SK-N-SH (cell line): ENCODE measurements around the gene PSMB11. TPM values are rescaled to one million over a fixed set of nuclear protein-coding genes. Genes with fewer than 3 reads are reported as not detected.

ENCODE experiments used
- CTCF ChIA-PET: fragments of 300-600, 350-600 bp; formaldehyde crosslinking; extraction: SDS; loops from one replicate; lab custom pipeline; 2021; lab: Yijun Ruan, JAX
- POLR2A ChIA-PET: fragments of 350-600 bp; sonication (Branson Sonifier 250); formaldehyde crosslinking; extraction: SDS; loops from one replicate; lab custom pipeline; 2020; ENCODE audit warnings: antibody characterized with exemption, inconsistent platforms; lab: Yijun Ruan, JAX
- DNase-seq: peaks from one replicate; pipeline ENCODE4 v3.0.0; 2012
- H2AFZ ChIP-seq: fragments of 200-600 bp; sonication (generic); 2 replicates; pipeline ENCODE4 v1.8.1; 2016; ENCODE audit warnings: antibody characterized with exemption, mild to moderate bottlenecking, low read depth
- H3F3A ChIP-seq: fragments of 200-600 bp; sonication (generic); replicated peaks from 2 replicates; pipeline ENCODE3; 2016; ENCODE audit warnings: antibody characterized with exemption, mild to moderate bottlenecking; ENCODE audit not compliant: insufficient read depth
- H3K27ac ChIP-seq, 2 experiments: fragments of 200-500 bp in 1 of 2; fragments of 200-600 bp in 1 of 2; sonication (Bioruptor generic) in 1 of 2; sonication (generic), shearing (Covaris generic) in 1 of 2; 2 replicates each; pipeline versions ENCODE4 v1.5.1 to v1.6.1; 2014 to 2016; ENCODE audit warnings: low read depth in 2 of 2, inconsistent platforms in 1 of 2, low read length in 1 of 2, mild to moderate bottlenecking in 1 of 2, mixed read lengths in 1 of 2
- H3K27me3 ChIP-seq: fragments of 200-600 bp; sonication (generic), shearing (Covaris generic); 2 replicates; pipeline ENCODE4 v1.6.1; 2016; ENCODE audit warnings: mixed run types; ENCODE audit not compliant: insufficient read depth
- H3K36me3 ChIP-seq, 2 experiments: fragments of 200-500 bp in 1 of 2; fragments of 200-600 bp in 1 of 2; sonication (Bioruptor generic) in 1 of 2; sonication (generic) in 1 of 2; replicated peaks in 1 of 2; 2 replicates each; pipeline versions ENCODE3 to v1.5.1; 2014 to 2016; ENCODE audit warnings: low read length in 1 of 2, mild to moderate bottlenecking in 1 of 2; ENCODE audit not compliant: insufficient read depth in 2 of 2, control insufficient read depth in 1 of 2
- H3K4me1 ChIP-seq, 2 experiments: fragments of 200-500 bp in 1 of 2; fragments of 200-600 bp in 1 of 2; sonication (Bioruptor generic) in 1 of 2; sonication (generic), shearing (Covaris generic) in 1 of 2; 2 replicates each; pipeline versions ENCODE4 v1.5.1 to v1.6.1; 2014 to 2016; ENCODE audit warnings: low read depth in 1 of 2, low read length in 1 of 2, mixed run types in 1 of 2; ENCODE audit not compliant: insufficient read depth in 2 of 2, control insufficient read depth in 1 of 2
- H3K4me2 ChIP-seq: fragments of 200-600 bp; sonication (generic), shearing (Covaris generic); 2 replicates; pipeline ENCODE4 v1.6.1; 2017; ENCODE audit warnings: mixed run types
- H3K4me3 ChIP-seq, 2 experiments: fragments of 200-500 bp in 1 of 2; fragments of 200-600 bp in 1 of 2; sonication (Bioruptor generic) in 1 of 2; sonication (generic), shearing (Covaris generic) in 1 of 2; 2 replicates each; pipeline versions ENCODE4 v1.5.1 to v1.8.1; 2014 to 2016; ENCODE audit warnings: low read depth in 2 of 2, inconsistent platforms in 1 of 2, low read length in 1 of 2, mild to moderate bottlenecking in 1 of 2, mixed read lengths in 1 of 2, moderate library complexity in 1 of 2
- H3K79me2 ChIP-seq: fragments of 200-600 bp; sonication (generic); 2 replicates; pipeline ENCODE4 v1.8.1; 2017; ENCODE audit warnings: mild to moderate bottlenecking; ENCODE audit not compliant: insufficient read depth
- H3K9ac ChIP-seq: fragments of 200-600 bp; sonication (generic); 2 replicates; pipeline ENCODE4 v1.6.1; 2017; ENCODE audit warnings: mixed run types
- H3K9me2 ChIP-seq: fragments of 200-600 bp; sonication (generic); 2 replicates; pipeline ENCODE4 v1.6.1; 2017; ENCODE audit warnings: mixed run types
- H3K9me3 ChIP-seq: fragments of 200-600 bp; sonication (generic); 2 replicates; pipeline ENCODE4 v1.6.1; 2017; ENCODE audit warnings: mixed run types, mild to moderate bottlenecking, moderate library complexity
- H4K20me1 ChIP-seq: fragments of 200-600 bp; sonication (generic); 2 replicates; pipeline ENCODE4 v1.6.1; 2017; ENCODE audit warnings: mild to moderate bottlenecking, mixed run types; ENCODE audit not compliant: insufficient read depth
- EP300 ChIP-seq, 2 experiments: IDR thresholded peaks; 2 replicates each; pipeline versions ENCODE4 v1.4.0 to v1.6.1; 2012; ENCODE audit warnings: borderline replicate concordance in 1 of 2, low read depth in 1 of 2, low read length in 1 of 2
- FOSL2 ChIP-seq: IDR thresholded peaks from 2 replicates; pipeline ENCODE4 v1.4.0; 2012; ENCODE audit warnings: low read depth, mild to moderate bottlenecking, moderate library complexity, borderline replicate concordance
- JUND ChIP-seq: IDR thresholded peaks from 2 replicates; pipeline ENCODE4 v1.4.0; 2012
- MEF2A ChIP-seq: IDR thresholded peaks from 2 replicates; pipeline ENCODE4 v1.4.0; 2012; ENCODE audit warnings: low read depth, borderline replicate concordance
- MXI1 ChIP-seq: IDR thresholded peaks from 2 replicates; pipeline ENCODE4 v1.6.1; 2012; ENCODE audit warnings: mild to moderate bottlenecking, low read depth, low read length, improper control_type of control experiment
- USF2 ChIP-seq: fragments of 150-350 bp; IDR thresholded peaks from 2 replicates; pipeline ENCODE4 v1.6.1; 2017; ENCODE audit warnings: antibody characterized with exemption, low read length, low read depth, borderline replicate concordance
- ZBTB33 ChIP-seq: IDR thresholded peaks from 2 replicates; pipeline ENCODE4 v1.4.0; 2012; ENCODE audit warnings: low read depth, borderline replicate concordance
- WGBS: methylation state at CpG from one replicate; pipeline ENCODE4 v1.1.6; 2017; ENCODE audit warnings: low lambda C conversion rate; 5-methylcytosine and 5-hydroxymethylcytosine counted together
- polyA plus RNA-seq, 3 experiments: library from polyadenylated mRNA; depleted of rRNA; stranded (reverse); fragments of >200 nt; gene quantifications; 2 replicates each; pipeline ENCODE4 v1.2.3, GENCODE V29; 2012

The PSMB11 gene
- polyA plus RNA-seq, 1 of the 3 experiments (the other 2 are of a cell fraction), result not detected

GRCh38 chr14:23093104-23093503 lies 51.1 kb downstream of the PSMB11 start:
- Histone ChIP-seq H3K79me2 (peaks cover 88% of the 10 kb centered on the region), H3F3A (peaks cover 7% of the 10 kb centered on the region), H3K27me3 (no peaks in the 10 kb centered on the region), H3K4me2 (peak overlapping the region; percentile 86)
- TF ChIP-seq ZBTB33, result no peak
- TF ChIP-seq FOSL2, result no peak
- TF ChIP-seq, all 33 proteins: peak for 0
- no peaks in the 10 kb centered on the region for H3K9me2 ChIP-seq
- 0 out of 2 replicates have a peak overlapping the region, but pooled peaks have one; percentile 95 for H3K9ac ChIP-seq
- peak overlapping the region in 1 of 2 experiments; percentile 94; a peak in 1 of 4 replicates for H3K4me3 ChIP-seq
- no peak for DNase-seq
- ChIA-PET POLR2A (no interaction called here), CTCF (interaction anchor here (1.4 to 2.8 kb wide), 2 partner anchors 25 to 35 kb away, joined by 4 to 26 read pairs; no protein-coding TSS in a partner anchor)
- H3K9me3 ChIP-seq, result no peaks in the 10 kb centered on the region
- peaks cover 48 to 60% of the 10 kb centered on the region in 2 experiments for H3K36me3 ChIP-seq
- H2AFZ ChIP-seq, result no peak overlapping the region
- WGBS, result 82% methylated on average over 2 of the region's 2 CpGs
- H3K27ac ChIP-seq, result no peak overlapping the region
- peaks cover 43% of the 10 kb centered on the region for H4K20me1 ChIP-seq
- peaks cover 7 to 20% of the 10 kb centered on the region in 2 experiments; a peak in 3 of 4 replicates for H3K4me1 ChIP-seq

- TF ChIP-seq MEF2A, result no peak
- no peak for TF ChIP-seq USF2
- TF ChIP-seq JUND, result no peak
- TF ChIP-seq EP300 (IDR thresholded peaks at IDR 0.05; ENCODE audit: borderline replicate concordance in 1 of 2, low read depth in 1 of 2, low read length in 1 of 2), result no peak
- TF ChIP-seq MXI1, result no peak
- Histone ChIP-seq H2AFZ (no peak overlapping the region), H3K36me3 (peaks cover 48 to 60% of the 10 kb centered on the region in 2 experiments), H3K4me2 (peak overlapping the region; percentile 86), H3K4me1 (peaks cover 7 to 20% of the 10 kb centered on the region in 2 experiments; a peak in 3 of 4 replicates), H3K9me2 (no peaks in the 10 kb centered on the region), H3K4me3 (peak overlapping the region; percentile 77 to 94; a peak in 3 of 4 replicates), H3K27me3 (no peaks in the 10 kb centered on the region), H3K27ac (no peak overlapping the region), H4K20me1 (peaks cover 47% of the 10 kb centered on the region), H3K79me2 (peaks cover 89% of the 10 kb centered on the region), H3K9ac (peak overlapping the region; percentile 95), H3F3A (peaks cover 3% of the 10 kb centered on the region), H3K9me3 (no peaks in the 10 kb centered on the region)
- DNase-seq, result no peak
- 93% methylated on average over 2 of the region's 2 CpGs for WGBS
- POLR2A ChIA-PET, result no interaction called here
- CTCF ChIA-PET, result interaction anchor here (1.0 to 3.4 kb wide), 7 partner anchors 8 to 36 kb away, joined by 3 to 21 read pairs (median 6); partner anchors contain the start of gene CIROP
Observed at GRCh38 chr14:23093526-23093925, 51.5 kb downstream of the PSMB11 start.

Other genes with a start within 250 kb of the PSMB11 start
- gene SLC7A7, start 226.8 kb upstream of the PSMB11 start, polyA plus RNA-seq (2012; rRNA removed), result 0.19 and 0.30 TPM in 2 replicates
- 80.8 and 116 TPM in 2 replicates for gene MRPL52, start 212.3 kb upstream of the PSMB11 start, polyA plus RNA-seq (2012; rRNA removed)
- 139 and 142 TPM in 2 replicates for gene MMP14, start 205.6 kb upstream of the PSMB11 start, polyA plus RNA-seq (2012; rRNA removed)
- gene LRP10, start 170.5 kb upstream of the PSMB11 start, polyA plus RNA-seq (2012; rRNA removed), result 87.8 and 117 TPM in 2 replicates
- gene REM2, start 159.0 kb upstream of the PSMB11 start, polyA plus RNA-seq (2012; rRNA removed), result 0.26 and 0.36 TPM in 2 replicates
- gene RBM23, start 123.1 kb upstream of the PSMB11 start, polyA plus RNA-seq (2012; rRNA removed), result 52.4 and 65.5 TPM in 2 replicates
- 132 and 174 TPM in 2 replicates for gene PRMT5, start 112.8 kb upstream of the PSMB11 start, polyA plus RNA-seq (2012; rRNA removed)
- gene HAUS4, start 85.1 kb upstream of the PSMB11 start, polyA plus RNA-seq (2012; rRNA removed), result 25.0 and 27.3 TPM in 2 replicates
- gene AJUBA, start 59.7 kb upstream of the PSMB11 start, polyA plus RNA-seq (2012; rRNA removed), result 24.4 and 36.2 TPM in 2 replicates
- gene C14orf93, start 32.1 kb upstream of the PSMB11 start, polyA plus RNA-seq (2012; rRNA removed), result 9.1 and 9.5 TPM in 2 replicates
- gene PSMB5, start 7.3 kb upstream of the PSMB11 start, polyA plus RNA-seq (2012; rRNA removed), result 337 and 401 TPM in 2 replicates
- gene CDH24, start 15.3 kb downstream of the PSMB11 start, polyA plus RNA-seq (2012; rRNA removed), result 30.8 and 36.7 TPM in 2 replicates
- 159 and 195 TPM in 2 replicates for gene ACIN1, start 52.9 kb downstream of the PSMB11 start, polyA plus RNA-seq (2012; rRNA removed)
- 55.2 and 73.3 TPM in 2 replicates for gene C14orf119, start 53.3 kb downstream of the PSMB11 start, polyA plus RNA-seq (2012; rRNA removed)
- not detected in 2 replicates for gene CIROP, start 62.8 kb downstream of the PSMB11 start, polyA plus RNA-seq (2012; rRNA removed)
- not detected in 2 replicates for gene CEBPE, start 77.0 kb downstream of the PSMB11 start, polyA plus RNA-seq (2012; rRNA removed)
- gene SLC7A8, start 141.4 kb downstream of the PSMB11 start, polyA plus RNA-seq (2012; rRNA removed), result 0.96 and 1.4 TPM in 2 replicates
- gene RNF212B, start 195.7 kb downstream of the PSMB11 start, polyA plus RNA-seq (2012; rRNA removed), result not detected in 2 replicates
- gene HOMEZ, start 243.9 kb downstream of the PSMB11 start, polyA plus RNA-seq (2012; rRNA removed), result 7.7 and 8.7 TPM in 2 replicates